ENCODE measurements around the gene SMIM5.

DNA sequence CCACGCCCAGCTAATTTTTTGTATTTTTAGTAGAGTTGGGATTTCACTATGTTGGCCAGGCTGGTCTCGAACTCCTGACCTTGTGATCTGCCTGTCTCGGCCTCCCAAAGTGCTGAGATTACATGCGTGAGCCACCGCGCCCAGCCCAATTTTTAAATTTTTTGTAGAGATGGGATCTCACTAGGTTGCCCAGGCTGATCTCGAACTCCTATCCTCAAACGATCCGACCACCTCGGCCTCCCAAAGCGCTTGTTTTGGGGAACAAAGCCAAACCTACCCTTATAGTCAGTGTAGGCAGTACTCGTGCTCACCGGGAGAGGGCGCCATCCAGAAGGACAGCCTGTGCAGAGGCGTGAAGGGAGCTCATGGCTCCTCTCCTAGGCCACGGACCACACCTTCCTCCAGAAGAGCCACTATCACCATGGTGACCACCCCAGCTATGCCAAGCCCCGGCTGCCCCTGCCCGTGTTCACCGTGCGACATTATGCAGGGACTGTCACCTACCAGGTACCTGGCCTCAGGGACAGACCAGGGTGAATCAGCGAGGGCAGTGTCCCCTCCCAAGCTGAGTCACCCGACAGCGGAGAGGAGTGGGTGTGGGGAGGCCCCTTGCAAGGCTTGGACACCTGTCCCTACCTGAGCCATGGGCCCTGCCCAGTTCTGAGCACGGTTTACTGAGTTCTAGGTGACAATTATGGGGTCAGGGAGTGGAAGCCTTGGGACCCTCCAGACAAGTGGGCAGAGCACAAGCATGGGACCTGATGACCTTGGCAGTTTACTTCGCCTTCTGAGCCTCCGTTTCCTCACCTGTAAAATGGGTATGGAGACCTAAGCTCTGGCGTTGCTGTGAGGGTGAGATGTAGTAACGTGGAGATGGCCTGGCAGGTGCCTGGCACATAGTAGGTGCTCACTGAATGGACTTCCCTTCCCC is 31.9 kb upstream of the SMIM5 start:
- TF ChIP-seq, protein P1, sequence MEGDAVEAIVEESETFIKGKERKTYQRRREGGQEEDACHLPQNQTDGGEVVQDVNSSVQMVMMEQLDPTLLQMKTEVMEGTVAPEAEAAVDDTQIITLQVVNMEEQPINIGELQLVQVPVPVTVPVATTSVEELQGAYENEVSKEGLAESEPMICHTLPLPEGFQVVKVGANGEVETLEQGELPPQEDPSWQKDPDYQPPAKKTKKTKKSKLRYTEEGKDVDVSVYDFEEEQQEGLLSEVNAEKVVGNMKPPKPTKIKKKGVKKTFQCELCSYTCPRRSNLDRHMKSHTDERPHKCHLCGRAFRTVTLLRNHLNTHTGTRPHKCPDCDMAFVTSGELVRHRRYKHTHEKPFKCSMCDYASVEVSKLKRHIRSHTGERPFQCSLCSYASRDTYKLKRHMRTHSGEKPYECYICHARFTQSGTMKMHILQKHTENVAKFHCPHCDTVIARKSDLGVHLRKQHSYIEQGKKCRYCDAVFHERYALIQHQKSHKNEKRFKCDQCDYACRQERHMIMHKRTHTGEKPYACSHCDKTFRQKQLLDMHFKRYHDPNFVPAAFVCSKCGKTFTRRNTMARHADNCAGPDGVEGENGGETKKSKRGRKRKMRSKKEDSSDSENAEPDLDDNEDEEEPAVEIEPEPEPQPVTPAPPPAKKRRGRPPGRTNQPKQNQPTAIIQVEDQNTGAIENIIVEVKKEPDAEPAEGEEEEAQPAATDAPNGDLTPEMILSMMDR (optimal IDR thresholded peaks at IDR 0.05 in 1 of 3, IDR thresholded peaks at IDR 0.05 in 1 of 3, conservative IDR thresholded peaks at IDR 0.05 in 1 of 3; ENCODE audit: extremely low read depth in 1 of 3, insufficient read depth in 2 of 3, low read length in 3 of 3): peak; percentile 81 to 89 (median 86)
- no peak for TF ChIP-seq EZH2 (IDR thresholded peaks at IDR 0.05; ENCODE audit: low read length)

All from keratinocyte (primary cell).